HepG2 (cell line): ENCODE measurements around the gene NLRC5. TPM values are rescaled to one million over a fixed set of nuclear protein-coding genes. Genes with fewer than 3 reads are reported as not detected.

Experiments used
- ARNT ChIP-seq: fragments of 450-650 bp; IDR thresholded peaks from 2 replicates; pipeline ENCODE4 v1.6.1; 2017
- BHLHE40 ChIP-seq: IDR thresholded peaks from 2 replicates; pipeline ENCODE4 v1.6.1; 2011; ENCODE audit warnings: low read length, improper control_type of control experiment
- DMTF1 ChIP-seq: sonication (generic); formaldehyde crosslinking; IDR thresholded peaks from 2 replicates; pipeline ENCODE4 v1.4.0; 2020; ENCODE audit warnings: mild to moderate bottlenecking, missing genetic modification reagents
- ELF1 ChIP-seq: sonication (generic); formaldehyde crosslinking; IDR thresholded peaks from 2 replicates; pipeline ENCODE4 v1.4.0; 2020; ENCODE audit warnings: missing genetic modification reagents
- FOXK1 ChIP-seq: sonication (generic); formaldehyde crosslinking; IDR thresholded peaks from 2 replicates; pipeline ENCODE4 v1.4.0; 2020; ENCODE audit warnings: low read depth, missing genetic modification reagents, borderline replicate concordance
- GATA4 ChIP-seq: sonication (generic); IDR thresholded peaks from 2 replicates; pipeline ENCODE4 v1.6.1; 2016; ENCODE audit warnings: antibody characterized with exemption, low read depth, borderline replicate concordance
- GATAD2A ChIP-seq: IDR thresholded peaks from 2 replicates; pipeline ENCODE4 v1.6.1; 2016
- HNF4A ChIP-seq: sonication (generic); formaldehyde crosslinking; IDR thresholded peaks from 2 replicates; pipeline ENCODE4 v1.4.0; 2020; ENCODE audit warnings: missing genetic modification reagents
- HNRNPH1 ChIP-seq: fragments of 200-400 bp; formaldehyde crosslinking; optimal IDR thresholded peaks from 2 replicates; pipeline ENCODE3; 2017; ENCODE audit warnings: mild to moderate bottlenecking, low read depth, low read length
- HNRNPLL ChIP-seq: fragments of 200-400 bp; formaldehyde crosslinking; IDR thresholded peaks from 2 replicates; pipeline ENCODE4 v1.6.1; 2017; ENCODE audit warnings: mild to moderate bottlenecking, low read depth, low read length; ENCODE audit not compliant: poor library complexity, severe bottlenecking
- KLF13 ChIP-seq: sonication (generic); formaldehyde crosslinking; IDR thresholded peaks from 2 replicates; pipeline ENCODE4 v1.4.0; 2020; ENCODE audit warnings: mild to moderate bottlenecking, missing genetic modification reagents
- NFRKB ChIP-seq: fragments of 450-650 bp; IDR thresholded peaks from 2 replicates; pipeline ENCODE4 v1.6.1; 2017
- PTBP1 ChIP-seq: fragments of 200-400 bp; formaldehyde crosslinking; IDR thresholded peaks from 2 replicates; pipeline ENCODE4 v1.6.1; 2018; ENCODE audit warnings: low read length, low read depth; ENCODE audit not compliant: poor library complexity, severe bottlenecking
- RAD51 ChIP-seq: fragments of 450-650 bp; IDR thresholded peaks from 2 replicates; pipeline ENCODE4 v1.6.1; 2016; ENCODE audit warnings: borderline replicate concordance
- REL ChIP-seq: sonication (generic); formaldehyde crosslinking; conservative IDR thresholded peaks from 2 replicates; pipeline ENCODE4 v1.8.0; 2022; ENCODE audit warnings: mild to moderate bottlenecking, missing genetic modification reagents, moderate library complexity
- SOX13 ChIP-seq, 3 experiments: fragments of 450-650 bp in 1 of 3; sonication (generic) in 1 of 3; formaldehyde crosslinking in 1 of 3; IDR thresholded peaks in 2 of 3; conservative IDR thresholded peaks in 1 of 3; 2 replicates each; pipeline versions ENCODE4 v1.5.0 to v1.6.1; 2016 to 2020; ENCODE audit warnings: antibody characterized with exemption in 1 of 3, mild to moderate bottlenecking in 1 of 3, missing compliant biosample characterization in 1 of 3, missing genetic modification reagents in 1 of 3, moderate library complexity in 1 of 3
- TMF1 ChIP-seq: sonication (generic); formaldehyde crosslinking; IDR thresholded peaks from 2 replicates; pipeline ENCODE4 v1.8.1; 2022; ENCODE audit warnings: low read depth, missing genetic modification reagents
- ZNF550 ChIP-seq: sonication (generic); formaldehyde crosslinking; IDR thresholded peaks from 2 replicates; pipeline ENCODE4 v1.4.0; 2020; ENCODE audit warnings: mild to moderate bottlenecking, missing genetic modification reagents, borderline replicate concordance
- ZNF749 ChIP-seq: sonication (generic); formaldehyde crosslinking; IDR thresholded peaks from 2 replicates; pipeline ENCODE4 v1.8.0; 2022; ENCODE audit warnings: mild to moderate bottlenecking, missing genetic modification reagents, moderate library complexity, borderline replicate concordance
- ZNF775 ChIP-seq: sonication (generic); formaldehyde crosslinking; IDR thresholded peaks from 2 replicates; pipeline ENCODE4 v1.4.0; 2020; ENCODE audit warnings: missing genetic modification reagents, mild to moderate bottlenecking, moderate library complexity, borderline replicate concordance
- ZNF816 ChIP-seq: sonication (generic); formaldehyde crosslinking; IDR thresholded peaks from 2 replicates; pipeline ENCODE4 v1.8.0; 2022; ENCODE audit warnings: missing genetic modification reagents, mild to moderate bottlenecking, borderline replicate concordance
- ZSCAN9 ChIP-seq: IDR thresholded peaks from 2 replicates; pipeline ENCODE4 v1.6.1; 2016; ENCODE audit warnings: borderline replicate concordance
- polyA plus RNA-seq, 8 experiments: library from polyadenylated mRNA; depleted of rRNA in 3 of 8; stranded (reverse) in 7 of 8; unstranded in 1 of 8; fragments of >200 nt; fragmentation: Illumina TruSeq in 4 of 8; extraction: Trizol in 4 of 8; gene quantifications; 2 replicates each; pipeline versions ENCODE4 v1.2.1 to v1.2.3, GENCODE V29; 2011 to 2016; ENCODE audit warnings: low read depth in 4 of 8, missing spikeins in 1 of 8, mixed read lengths in 1 of 8; ENCODE audit not compliant: insufficient read depth in 1 of 8
- total RNA-seq, 5 experiments: library from RNA; depleted of rRNA; stranded (reverse); fragments of >200 nt; fragmentation: Illumina TruSeq; extraction: Trizol; gene quantifications; 2 replicates each; pipeline ENCODE4 v1.2.3, GENCODE V29; 2016; ENCODE audit warnings: low read depth in 1 of 5
- TF ChIP-seq, protein P1 (sequence below): sonication (generic); formaldehyde crosslinking; IDR thresholded peaks from 2 replicates; pipeline ENCODE4 v1.4.0; 2020; ENCODE audit warnings: missing genetic modification reagents
- TF ChIP-seq, protein P2 (sequence below): sonication (generic); formaldehyde crosslinking; IDR thresholded peaks from 2 replicates; pipeline ENCODE4 v1.5.0; 2020; ENCODE audit warnings: missing genetic modification reagents, mild to moderate bottlenecking, borderline replicate concordance

NLRC5 gene
- total and polyA plus RNA-seq, 2 of the 13 experiments (the other 11 are each of a cell fraction or from before 2014, with no cell fraction given), result 6.3 to 12.7 TPM

- TF ChIP-seq DMTF1 (CRISPR knock-in tag) (no peak), TMF1 (CRISPR knock-in tag) (no peak), BHLHE40 (no peak), PTBP1 (no peak), HNF4A (peak; percentile 35; the same call in 1 of the 2 replicates), GATA4 (no peak), NFRKB (no peak), REL (CRISPR knock-in tag) (no peak), ELF1 (no peak), GATAD2A (peak; percentile 62), ZNF775 (CRISPR knock-in tag) (no peak), KLF13 (CRISPR knock-in tag) (no peak), ARNT (no peak), SOX13 (IDR thresholded peaks at IDR 0.05) (no peak), SOX13 (CRISPR knock-in tag; conservative IDR thresholded peaks at IDR 0.05 in 1 of 2, IDR thresholded peaks at IDR 0.05 in 1 of 2) (peak in 1 of 2 experiments; percentile 34; a peak in 1 of 4 replicates), ZNF550 (no peak), HNRNPLL (no peak), RAD51 (no peak), ZSCAN9 (CRISPR knock-in tag) (no peak), HNRNPH1 (no peak), ZNF816 (CRISPR knock-in tag) (no peak), FOXK1 (CRISPR knock-in tag) (no peak), ZNF749 (CRISPR knock-in tag) (no peak)
- TF ChIP-seq, protein P1, sequence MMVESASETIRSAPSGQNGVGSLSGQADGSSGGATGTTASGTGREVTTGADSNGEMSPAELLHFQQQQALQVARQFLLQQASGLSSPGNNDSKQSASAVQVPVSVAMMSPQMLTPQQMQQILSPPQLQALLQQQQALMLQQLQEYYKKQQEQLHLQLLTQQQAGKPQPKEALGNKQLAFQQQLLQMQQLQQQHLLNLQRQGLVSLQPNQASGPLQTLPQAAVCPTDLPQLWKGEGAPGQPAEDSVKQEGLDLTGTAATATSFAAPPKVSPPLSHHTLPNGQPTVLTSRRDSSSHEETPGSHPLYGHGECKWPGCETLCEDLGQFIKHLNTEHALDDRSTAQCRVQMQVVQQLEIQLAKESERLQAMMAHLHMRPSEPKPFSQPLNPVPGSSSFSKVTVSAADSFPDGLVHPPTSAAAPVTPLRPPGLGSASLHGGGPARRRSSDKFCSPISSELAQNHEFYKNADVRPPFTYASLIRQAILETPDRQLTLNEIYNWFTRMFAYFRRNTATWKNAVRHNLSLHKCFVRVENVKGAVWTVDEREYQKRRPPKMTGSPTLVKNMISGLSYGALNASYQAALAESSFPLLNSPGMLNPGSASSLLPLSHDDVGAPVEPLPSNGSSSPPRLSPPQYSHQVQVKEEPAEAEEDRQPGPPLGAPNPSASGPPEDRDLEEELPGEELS (CRISPR knock-in tag), result peak; percentile 58; the same call in 1 of the 2 replicates
- TF ChIP-seq, protein P2, sequence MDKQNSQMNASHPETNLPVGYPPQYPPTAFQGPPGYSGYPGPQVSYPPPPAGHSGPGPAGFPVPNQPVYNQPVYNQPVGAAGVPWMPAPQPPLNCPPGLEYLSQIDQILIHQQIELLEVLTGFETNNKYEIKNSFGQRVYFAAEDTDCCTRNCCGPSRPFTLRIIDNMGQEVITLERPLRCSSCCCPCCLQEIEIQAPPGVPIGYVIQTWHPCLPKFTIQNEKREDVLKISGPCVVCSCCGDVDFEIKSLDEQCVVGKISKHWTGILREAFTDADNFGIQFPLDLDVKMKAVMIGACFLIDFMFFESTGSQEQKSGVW (CRISPR knock-in tag), result no peak
These were observed 3.0 kb upstream of the NLRC5 start (continued) for GRCh38 chr16:56986361-56986760.
